ENCODE results near the gene PLEKHA5.
"Not testable (repeated sequence)": the region's sequence is repeated elsewhere in the genome, so short reads cannot be mapped to it uniquely, and the experiment has no call there.

Gene PLEKHA5

GRCh38 chr12:19351346-19351745 is 221.8 kb downstream of the PLEKHA5 start:
- peak; percentile 11 for DNase-seq

GRCh38 chr12:19369691-19370148 is 240.2 kb downstream of the PLEKHA5 start:
- no peak for DNase-seq

DNA sequence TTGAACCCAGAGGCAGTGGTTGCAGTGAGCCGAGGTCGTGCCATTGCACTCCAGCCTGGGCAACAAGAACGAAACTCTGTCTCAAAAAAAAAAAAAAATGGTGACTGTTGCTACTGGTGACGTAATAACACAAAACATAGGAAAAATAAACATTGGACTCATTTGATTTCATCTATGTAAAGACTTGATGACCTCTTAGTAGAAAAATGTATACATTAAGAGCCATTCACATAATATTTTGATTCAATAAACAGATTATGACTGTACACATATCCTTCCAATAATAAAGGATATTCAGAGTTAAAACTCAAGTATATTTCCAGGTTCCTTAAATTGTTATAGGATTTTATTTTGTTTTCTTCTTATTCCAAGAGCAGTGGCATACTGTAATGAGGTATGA is 244.1 kb downstream of the PLEKHA5 start:
- no peak for DNase-seq

- DNase-seq, result no peak
Measured at GRCh38 chr12:19375888-19376287, 246.4 kb downstream of the PLEKHA5 start.

GRCh38 chr12:19376691-19377090 is 247.2 kb downstream of the PLEKHA5 start:
- DNase-seq, result no peak

GRCh38 chr12:19382111-19382526 is 252.6 kb downstream of the PLEKHA5 start:
- DNase-seq, result peak; percentile 82

- peak; percentile 24 for DNase-seq
Measured at GRCh38 chr12:19382563-19382962, 253.0 kb downstream of the PLEKHA5 start.

GRCh38 chr12:19387161-19387560 is 257.6 kb downstream of the PLEKHA5 start:
- no peak for DNase-seq

DNA sequence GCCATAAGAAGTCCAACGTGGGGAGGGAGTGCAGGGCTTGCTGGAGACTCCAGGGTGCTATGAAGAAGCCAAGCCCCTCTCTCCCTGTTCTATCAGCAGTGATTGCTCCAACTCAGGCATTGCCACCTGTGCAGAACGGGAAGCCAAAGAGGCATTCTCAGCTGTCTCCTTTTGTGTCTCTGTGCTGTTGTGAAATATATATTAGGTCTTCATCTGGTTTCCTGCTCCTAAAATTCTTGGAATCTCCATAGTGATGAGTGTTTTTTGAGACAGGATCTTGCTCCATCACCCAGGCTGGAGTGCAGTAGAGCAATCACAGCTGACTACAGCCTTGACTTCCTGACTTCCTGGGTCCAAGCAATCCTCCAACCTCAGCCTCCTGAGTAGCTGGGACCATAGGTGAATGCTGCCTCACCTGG is 258.6 kb downstream of the PLEKHA5 start:
- DNase-seq, result no peak

GRCh38 chr12:19390051-19390598 is 260.6 kb downstream of the PLEKHA5 start:
- DNase-seq, result no peak

GRCh38 chr12:19392644-19393043 is 263.1 kb downstream of the PLEKHA5 start:
- not testable (repeated sequence) for DNase-seq

DNA sequence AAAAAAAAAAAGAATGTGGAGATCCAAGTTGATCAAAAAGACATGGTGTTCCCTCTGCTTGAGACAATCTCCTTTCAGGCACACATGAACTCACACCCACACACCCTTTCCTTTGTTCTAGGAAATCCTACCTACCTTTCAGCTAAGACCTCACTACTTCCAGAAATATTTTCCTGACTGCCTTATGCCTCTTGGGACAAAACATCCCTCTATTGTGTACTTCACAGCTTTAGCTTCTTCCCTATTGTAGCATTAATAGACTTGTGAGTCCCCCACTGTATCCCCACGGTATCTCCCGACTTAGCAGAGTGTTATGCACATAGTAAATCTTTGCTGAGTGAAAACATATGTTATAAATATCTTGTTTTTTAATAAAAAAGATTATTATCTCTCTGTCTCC is 264.9 kb downstream of the PLEKHA5 start:
- DNase-seq, result no peak

- DNase-seq, result no peak
Measured at GRCh38 chr12:19397534-19397933, 268.0 kb downstream of the PLEKHA5 start.

GRCh38 chr12:19398376-19399363 is 269.1 kb downstream of the PLEKHA5 start:
- no peak for DNase-seq

- DNase-seq, result not testable (repeated sequence)
Measured at GRCh38 chr12:19400649-19401285, 271.2 kb downstream of the PLEKHA5 start.

DNA sequence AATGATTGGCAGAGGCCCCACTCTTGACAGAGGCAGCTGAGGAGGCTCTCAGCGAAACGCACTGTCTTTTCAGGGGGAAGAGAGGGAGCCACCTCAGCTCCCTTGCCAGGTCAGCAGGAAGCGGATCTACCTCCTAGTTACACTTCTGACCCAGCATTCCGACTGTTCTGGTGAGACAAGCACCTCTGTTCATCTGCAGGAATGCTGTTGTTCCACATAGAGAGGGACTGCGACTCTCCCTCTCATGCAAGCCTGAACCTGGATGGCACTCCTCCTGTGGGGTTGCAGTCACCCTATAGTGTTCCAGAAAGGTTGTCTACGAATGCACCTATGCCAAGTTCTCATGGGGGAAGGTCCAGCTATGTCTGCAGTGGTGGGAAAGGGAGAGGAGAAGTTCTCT is 272.7 kb downstream of the PLEKHA5 start:
- no peak for DNase-seq

DNA sequence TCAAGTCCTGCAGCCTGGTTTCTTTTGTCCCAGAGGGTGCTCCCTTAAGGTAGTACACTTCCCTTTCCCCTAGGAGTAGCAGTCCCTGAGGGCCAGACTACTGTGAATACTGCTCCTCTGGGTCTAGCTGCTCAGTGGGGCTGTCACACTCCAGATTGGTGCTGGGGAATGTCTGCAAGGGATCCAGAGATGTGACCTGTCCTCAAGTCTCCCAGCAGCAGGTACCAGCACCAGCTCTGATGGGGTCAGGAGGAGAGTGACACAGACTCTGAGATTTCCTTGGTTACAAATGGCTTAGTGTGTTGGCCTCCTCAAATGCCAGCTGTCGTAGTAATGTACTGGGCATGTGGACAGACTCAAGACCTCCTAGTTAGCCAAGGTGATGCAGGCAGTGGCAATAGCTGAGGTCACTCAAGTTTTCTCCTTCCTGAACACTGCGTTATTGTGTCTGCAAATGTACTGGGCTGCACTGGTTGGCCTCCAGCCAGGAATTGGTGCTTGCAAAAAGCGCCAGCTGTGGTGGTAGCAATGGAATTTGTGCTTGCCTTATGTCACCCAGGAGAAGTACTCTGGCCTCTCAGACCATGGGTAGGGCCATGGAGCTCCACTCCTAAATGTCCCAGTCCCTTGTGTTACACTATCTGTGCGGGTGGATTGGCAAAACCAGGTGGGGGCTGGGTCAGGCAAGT is 273.4 kb downstream of the PLEKHA5 start:
- no peak for DNase-seq

GRCh38 chr12:19404242-19404880 is 274.8 kb downstream of the PLEKHA5 start:
- peak; percentile 21 for DNase-seq

DNA sequence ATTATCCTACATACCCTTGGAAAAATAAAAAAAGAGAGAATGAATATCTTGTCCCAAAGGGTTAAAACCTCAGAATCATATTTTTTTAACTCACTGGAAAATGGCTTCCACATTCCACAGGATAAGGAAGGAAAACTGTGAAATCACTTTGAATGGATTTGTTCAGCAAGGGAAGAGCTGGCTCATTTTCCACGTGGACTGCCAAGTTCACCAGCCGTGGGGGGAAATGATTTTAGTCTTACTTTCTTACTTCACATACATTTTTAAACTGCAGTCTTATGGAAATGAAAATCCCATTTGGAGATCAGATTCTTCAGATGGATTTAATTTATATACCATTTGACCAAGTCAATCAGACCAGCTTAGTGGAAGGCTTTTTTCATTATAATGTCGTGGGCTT is 279.8 kb downstream of the PLEKHA5 start:
- no peak for DNase-seq

GRCh38 chr12:19410211-19410610 is 280.7 kb downstream of the PLEKHA5 start:
- no peak for DNase-seq

- DNase-seq, result no peak
Measured at GRCh38 chr12:19410629-19411185, 281.2 kb downstream of the PLEKHA5 start.
